Renal cortex interstitium (tissue), 11 donors: ENCODE results near the gene SPEG. TPM values are rescaled to one million over a fixed set of nuclear protein-coding genes. Genes with fewer than 3 reads are reported as not detected.
A peak's percentile ranks its signal among the peaks of the same experiment; 100 is the strongest.

Source experiments
- DNase-seq, 11 donors: peaks; one replicate each; pipeline ENCODE4 v3.0.0-alpha.2; 2013; ENCODE audit warnings: low read depth in 9 of 11, low spot score in 4 of 11; ENCODE audit errors: extremely low read depth in 1 of 11
- polyA plus RNA-seq, 3 donors: library from polyadenylated mRNA; unstranded; fragments of 120-200 nt; gene quantifications; one replicate each; pipeline ENCODE4 v1.2.1, GENCODE V29; 2013; ENCODE audit not compliant: insufficient read length in 3 of 3

SPEG gene
- polyA plus RNA-seq, 3 donors = 9.2 to 16.8 (median 12.7) TPM

DNA sequence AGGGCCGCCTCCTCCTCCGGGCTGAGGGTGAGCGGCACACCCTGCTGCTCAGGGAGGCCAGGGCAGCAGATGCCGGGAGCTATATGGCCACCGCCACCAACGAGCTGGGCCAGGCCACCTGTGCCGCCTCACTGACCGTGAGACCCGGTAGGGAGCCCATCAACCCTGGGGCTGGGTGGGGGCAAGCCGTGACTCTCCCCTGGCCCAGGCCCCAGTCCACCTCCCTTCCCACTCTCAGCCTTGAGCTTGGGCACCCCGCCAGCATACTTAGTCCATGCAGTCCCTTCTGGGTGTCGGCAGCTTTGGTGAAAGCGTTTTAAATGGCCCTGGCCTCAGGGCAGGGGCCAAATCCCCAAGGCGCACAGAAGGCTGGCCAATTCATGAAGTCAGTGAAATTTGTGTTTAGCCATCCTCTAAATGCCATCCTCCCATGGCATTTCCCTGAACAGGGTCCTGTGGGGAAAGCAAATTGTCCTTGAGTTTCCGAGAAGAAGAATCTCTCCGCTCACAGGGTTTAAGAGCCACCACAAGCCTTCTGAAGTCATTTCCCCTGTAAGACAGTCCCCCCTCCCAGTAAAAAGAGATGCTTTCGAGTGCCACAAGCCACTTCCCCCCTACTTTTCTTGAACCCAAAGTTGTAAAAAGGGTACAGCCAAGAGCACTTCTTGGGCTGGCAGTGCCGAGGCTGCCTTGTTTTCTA is 17.2 kb downstream of the SPEG start:
- no peak for DNase-seq

DNA sequence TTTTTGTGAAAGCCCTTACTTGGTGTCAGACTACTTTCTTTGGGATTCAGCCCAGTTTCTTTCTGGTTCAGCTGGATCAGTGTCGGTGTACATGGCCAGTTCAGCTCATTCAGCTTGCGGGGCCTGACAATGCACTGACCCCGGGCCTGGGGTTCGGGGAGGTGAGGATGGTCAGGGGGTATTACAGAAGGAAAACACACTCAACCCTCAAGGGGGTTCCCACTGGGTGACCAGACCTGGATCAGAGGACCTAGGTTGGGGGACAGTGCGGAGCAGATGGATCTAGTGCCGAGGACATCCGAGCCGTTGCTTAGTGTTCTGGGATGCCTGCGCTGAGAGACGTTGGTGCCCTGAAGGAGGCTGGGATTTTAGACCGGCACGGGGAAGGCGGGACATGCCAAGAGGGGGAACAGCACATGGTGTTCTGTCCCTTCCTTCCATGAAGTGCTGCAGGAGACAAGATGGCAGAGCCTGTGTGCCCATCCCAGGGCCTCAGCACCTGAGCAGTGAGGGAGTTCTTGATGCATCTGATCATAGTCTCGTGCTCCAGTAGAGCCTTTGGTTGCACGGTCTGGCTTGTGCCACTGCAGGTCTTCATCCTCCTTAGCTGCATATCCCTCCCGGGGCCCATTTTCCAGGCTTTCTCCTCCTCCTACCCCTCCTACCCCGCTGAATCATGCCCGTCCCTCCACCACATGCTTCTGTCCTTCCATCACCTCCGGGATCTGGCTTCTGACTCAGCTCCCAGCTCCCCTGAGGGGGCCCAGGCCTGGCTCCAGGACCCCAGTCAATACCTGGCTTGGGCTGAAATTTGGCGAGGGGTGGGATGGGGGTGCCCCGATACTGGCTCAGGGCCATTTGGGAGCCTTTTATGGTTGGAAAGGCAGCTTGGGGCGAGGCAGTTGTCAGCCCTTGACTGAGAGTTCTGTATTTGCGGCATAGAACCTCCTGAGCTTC is 18.0 kb downstream of the SPEG start:
- DNase-seq = no peak

DNA sequence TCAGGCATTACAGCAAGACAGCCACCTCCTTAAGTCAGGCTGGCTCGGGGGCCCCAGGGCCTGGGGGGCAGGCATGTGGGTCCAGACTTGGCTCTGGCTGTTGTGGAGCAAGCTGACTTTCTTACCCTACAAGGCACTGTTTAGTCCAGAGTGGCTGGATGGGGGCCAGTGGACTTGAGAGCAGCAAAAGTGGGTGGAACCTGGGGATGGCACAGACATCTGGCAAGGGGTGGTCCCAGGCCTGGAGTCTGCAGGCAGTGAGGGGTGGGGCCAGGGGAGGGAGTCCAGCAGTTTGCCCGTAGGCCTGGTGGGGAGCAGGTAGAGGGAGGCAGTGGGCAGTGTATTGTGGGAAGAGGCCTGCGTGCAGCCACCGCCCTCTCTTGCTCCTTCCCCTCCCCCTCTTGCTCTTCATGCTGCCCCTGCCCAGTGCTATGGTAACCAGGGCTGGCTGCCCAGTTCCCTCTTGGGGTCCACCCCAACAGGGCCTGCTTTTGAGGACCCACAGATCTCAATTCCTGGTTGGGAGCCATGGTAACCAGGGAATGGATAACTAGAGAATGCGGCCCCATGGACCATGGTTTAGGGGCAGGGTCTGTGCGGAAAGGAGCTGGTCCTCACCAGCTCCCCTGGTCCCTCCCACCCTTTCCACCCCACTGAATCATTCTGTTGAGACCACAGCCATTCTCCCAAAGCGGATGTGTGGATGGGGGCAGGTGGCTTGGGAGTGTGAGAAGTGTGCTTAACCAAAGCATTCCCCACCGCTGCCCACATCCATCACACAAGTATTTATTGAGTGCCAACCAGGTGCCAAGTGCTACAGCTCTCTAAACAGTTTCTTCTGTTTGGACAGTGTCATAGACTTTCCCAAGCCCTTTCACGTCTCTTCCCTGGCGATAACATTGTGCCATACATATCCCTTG is 19.3 kb downstream of the SPEG start:
- no peak for DNase-seq

DNA sequence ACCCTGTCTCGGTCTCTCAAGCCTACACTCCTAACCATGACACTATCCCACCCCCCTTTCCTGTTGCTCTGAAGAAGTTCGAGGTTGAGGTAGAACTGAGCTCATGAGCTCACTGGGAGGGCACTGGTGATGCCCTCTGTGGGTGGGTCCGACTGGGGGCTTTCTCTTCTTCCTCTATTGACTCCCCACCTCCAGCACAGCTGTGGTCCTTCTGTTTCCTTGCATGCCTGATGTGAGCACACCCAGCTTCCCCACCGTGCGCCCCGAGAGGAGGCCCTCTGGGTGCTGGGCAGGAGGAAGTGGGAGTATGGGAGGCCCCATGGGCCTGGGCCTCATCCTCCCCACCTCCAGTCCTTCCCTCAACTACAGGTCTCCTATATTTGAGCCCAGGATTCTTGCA is 20.9 kb downstream of the SPEG start:
- DNase-seq = no peak

DNA sequence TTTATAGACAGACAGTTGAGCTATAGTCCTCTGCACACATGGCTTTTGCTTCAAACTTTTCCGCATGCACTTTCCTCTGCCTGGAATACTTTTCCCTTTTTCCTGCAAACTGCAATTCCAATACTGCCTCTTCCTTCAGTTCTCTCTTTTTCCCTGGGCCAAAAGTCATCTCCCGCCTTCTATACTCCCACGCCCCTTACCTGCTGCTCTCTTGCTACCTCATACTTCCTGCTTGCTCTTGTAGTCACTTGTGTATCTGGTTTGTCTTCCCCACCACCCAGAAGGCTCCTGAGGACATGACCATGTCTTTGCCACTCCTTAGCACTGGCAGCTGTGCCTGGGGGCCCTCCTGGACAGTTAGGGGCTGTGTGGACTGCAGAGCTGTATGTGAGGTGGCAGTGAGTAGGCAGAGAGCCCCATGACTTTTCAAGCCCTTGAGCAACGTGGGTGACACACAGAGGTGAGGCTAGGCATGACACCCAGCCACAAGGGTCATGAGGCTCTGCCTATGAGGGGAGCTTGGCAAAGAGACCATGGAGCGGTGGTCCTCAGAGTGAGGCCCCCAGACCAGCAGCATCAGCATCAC is 23.2 kb downstream of the SPEG start:
- no peak for DNase-seq

DNA sequence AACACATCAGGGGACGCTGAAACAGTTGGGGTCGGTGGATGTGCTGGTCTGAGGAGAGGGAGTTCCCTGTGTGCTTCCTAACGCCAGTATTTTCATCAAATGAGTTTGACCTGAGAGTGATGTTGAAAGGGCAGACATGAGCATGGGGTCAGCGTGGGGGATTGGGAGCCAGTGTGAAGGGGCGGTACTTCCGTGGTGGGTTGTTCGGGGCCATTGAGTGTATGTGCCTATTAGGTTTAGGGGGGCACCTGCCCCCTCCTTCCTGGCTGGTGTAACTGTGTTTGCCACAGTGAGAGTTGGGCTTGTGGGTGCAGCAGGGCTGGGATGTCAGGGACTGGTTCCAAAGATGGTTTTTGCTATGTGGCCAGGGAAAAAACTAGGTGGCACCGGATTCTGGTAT is 24.4 kb downstream of the SPEG start:
- DNase-seq = no peak

DNA sequence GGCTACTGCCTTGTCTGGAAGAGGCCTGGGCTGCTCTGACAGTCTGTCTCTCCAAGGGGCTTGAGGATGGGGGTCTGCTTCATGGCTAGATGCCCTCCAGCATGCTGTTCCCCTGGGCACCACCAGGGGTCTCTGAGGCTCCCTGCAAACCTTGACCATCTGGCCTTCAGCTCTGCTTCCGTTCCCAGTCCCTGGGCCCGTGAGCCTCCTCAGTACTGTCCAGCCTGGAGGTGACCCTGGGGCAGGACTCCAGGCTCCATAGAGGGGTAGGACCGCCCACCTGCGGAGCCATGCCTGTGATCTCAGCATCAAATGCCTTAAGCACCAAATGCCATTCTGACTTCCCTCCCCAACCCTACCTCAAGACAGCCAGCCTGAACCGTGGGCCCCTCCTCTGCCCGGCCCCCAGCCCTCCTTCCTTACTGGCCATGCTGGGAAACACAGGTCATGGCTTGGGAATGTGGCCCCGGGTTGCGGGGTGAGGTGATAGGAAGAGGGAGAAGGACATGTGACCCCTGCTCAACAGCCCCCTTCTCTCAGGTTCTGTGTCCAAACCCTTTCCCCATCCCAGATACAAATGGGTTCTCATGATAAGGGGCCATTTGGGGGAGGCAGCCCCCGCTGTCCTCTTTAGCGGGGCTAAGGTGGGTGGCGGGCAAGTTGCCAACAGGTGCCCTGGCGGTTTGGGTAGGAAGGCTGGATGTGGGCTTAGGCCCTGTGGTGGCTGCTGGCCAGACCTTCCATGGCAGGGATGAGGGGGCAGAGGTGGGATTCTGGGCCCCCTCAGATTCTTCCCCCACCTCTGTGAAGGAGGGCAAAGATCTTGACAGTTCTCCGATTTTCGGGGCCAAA is 25.0 kb downstream of the SPEG start:
- no peak for DNase-seq

DNA sequence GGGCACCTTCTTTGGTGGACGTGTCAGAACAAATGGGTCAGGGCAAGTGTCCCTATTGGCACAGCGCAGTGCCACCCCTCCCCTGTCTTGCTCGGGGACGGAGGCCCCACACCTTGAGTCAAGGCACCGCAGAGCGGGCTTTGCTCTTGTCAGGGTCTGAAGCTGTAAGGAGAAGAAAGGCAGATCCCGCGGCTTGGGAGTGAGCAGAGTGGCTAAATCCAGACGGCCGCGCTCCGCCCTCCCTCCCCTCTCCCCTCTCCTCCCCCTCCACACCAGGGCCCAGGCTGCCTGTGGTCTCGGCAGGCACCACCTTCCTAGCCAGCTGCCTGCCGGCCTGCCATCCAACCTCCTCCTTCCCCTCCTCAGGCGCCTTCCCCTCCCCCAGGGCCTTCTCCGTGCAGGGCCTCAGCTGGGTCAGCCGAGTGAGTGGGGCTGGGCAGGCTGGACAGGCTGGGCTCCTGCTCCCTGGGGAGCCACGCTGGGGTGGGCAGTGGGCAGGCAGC is 25.8 kb downstream of the SPEG start:
- peak in 6 of 11 donors; percentile 40 to 65 (median 60) for DNase-seq

DNA sequence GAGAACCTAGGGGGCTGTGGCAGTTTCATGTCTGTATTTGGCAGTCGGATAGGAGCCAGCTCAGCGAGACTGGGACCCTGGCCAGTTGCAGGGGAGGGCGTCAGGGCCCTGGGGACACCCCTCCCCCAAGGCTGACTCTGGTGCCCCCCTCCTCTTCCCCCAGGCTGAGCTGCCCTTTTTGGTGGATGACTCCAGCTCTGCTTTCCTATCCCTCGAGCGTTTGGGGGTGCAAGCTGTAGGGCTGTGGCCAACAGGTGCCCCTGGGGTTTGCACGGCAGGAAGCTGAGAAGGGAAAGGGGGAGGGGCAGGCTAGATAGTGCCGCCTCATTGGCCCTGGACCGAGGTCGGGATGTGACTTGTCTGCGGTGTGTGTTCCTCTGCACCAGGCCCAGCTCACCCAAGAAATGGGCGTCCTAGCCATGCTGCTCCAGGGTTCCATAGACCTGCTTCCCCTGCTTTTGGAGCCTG is 26.4 kb downstream of the SPEG start:
- no peak for DNase-seq

DNA sequence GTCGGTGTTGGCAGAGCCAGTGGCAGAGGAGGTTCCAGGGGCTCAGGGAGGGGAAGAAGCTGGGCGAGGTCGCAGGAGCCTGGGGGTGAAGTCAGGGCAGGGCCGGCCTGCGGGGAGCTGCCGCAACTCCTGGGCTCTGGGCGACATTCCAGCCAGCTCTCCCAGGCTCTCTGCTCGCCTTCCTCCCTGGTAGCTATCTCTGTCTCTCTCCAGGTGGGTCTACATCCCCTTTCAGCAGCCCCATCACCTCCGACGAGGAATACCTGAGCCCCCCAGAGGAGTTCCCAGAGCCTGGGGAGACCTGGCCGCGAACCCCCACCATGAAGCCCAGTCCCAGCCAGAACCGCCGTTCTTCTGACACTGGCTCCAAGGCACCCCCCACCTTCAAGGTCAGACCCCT is 27.0 kb downstream of the SPEG start:
- no peak for DNase-seq

DNA sequence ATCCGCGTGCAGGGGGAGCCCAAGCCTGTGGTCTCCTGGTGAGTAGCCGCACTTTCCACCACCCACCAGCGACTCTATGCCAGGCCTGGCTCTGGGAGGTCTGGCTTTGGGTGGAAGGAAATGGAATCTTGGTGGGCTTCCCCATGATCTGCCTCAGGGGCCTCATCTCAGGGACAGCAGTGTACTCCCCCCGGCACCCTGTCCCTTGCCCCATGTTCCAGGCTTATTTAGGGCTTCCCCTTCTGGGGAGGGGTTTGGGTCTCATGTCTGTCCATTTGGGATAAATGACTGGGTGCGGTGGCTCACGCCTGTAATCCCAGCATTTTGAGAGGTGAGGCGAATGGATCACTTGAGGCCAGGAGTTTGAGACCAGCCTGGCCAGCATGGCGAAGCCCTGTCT is 27.7 kb downstream of the SPEG start:
- DNase-seq = no peak

DNA sequence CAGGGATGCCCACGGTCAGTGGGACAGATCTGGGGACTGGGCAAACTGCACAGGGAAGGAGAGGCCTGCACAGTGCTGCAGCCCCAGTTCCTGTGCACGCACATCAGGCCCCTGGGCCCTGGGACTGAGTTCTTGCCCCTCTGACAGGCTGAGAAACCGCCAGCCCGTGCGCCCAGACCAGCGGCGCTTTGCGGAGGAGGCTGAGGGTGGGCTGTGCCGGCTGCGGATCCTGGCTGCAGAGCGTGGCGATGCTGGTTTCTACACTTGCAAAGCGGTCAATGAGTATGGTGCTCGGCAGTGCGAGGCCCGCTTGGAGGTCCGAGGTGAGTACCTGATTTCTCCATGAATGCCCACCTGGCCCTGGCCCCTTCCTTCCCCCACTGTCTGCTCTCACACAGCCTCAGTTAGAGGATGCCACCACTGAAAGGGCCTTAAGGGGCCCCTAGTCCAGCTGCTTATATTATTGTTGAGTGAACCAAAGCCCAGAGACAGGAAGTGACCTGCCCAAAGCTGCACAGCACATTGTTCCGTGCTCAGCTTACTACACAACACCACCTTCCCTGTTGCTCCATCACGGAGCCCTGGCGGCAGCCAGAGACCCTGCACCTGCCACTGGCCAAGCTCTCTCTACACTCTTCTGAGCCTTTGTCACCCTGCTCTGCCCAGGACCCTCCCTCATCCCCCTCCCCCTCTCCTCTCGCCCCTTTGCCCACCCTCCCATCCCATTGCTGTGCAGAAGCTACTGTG is 29.8 kb downstream of the SPEG start:
- no peak for DNase-seq

DNA sequence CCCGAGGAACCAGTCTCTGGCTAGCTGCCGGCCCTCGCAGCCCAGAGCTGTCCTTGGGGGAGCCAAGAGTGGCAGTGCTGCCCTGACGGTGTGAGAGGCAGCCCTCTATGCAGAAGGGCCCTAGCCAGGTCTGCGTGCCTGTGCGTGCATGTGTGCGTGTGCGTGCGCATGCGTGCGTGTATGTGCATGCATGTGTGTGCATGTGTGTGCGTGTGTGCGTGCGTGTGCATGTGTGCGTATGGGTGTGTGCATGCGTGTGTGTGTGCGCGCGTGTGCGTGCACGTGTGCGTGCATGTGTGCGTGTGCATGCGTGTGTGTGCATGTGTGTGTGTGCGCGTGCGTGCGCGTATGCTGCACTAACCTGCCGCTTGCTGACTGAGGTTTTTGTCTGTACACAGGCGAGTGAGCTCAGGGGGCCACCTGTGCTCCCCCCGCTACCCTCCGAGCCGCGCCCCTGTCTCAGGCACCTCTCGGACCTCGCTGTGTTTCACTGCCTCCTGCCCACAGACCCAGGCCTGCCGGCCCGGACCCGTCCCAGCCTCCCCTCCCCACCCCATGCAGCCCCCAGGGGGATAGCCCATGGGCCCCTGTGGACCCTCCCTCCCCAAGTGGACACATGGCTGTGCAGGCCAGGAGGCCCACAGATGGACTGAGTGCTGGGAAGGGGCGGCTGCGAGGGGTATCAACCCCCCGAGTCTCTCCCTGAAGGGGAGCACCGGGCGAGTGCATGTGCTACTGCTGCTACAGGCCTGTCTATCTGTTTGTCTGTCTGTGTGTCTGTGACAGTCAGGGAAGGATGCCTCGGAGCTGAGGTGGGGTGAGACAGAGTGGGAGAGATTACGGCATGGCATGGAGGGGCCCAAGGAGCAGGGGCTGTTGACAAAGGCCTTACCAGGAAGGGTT is 31.3 kb downstream of the SPEG start:
- no peak for DNase-seq

DNA sequence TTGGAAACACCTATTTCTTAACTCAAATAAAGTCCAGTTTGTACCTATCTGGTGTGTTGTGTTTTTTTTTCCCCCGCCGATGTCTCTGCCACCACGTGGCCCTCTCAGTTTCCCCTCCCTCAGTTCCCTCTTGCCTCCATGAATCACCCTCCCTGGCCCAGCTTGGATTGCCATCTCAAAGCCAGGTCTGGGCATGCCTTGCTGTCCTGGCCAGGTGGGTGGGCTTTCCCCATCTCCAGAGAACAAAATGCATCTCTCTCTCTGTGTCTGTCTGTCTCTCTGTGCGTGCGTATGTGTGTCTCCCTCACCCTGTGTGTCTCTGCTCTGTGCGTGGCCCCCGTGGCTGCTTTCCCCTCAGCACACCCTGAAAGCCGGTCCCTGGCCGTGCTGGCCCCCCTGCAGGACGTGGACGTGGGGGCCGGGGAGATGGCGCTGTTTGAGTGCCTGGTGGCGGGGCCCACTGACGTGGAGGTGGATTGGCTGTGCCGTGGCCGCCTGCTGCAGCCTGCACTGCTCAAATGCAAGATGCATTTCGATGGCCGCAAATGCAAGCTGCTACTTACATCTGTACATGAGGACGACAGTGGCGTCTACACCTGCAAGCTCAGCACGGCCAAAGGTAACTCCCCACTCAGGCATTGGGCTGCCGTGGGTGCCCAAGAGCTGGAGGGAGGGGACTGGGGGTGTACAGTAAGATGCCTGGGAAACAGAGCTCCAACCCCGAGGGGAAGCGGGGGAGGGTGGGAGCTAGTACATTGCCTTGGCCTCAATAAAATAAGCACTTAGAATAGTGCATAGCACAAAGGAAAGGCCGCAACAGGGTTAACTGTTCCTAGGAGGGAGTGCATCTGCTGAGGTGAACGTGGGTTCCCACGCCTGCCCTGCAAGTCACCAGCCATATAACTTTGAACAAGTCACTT is 32.4 kb downstream of the SPEG start:
- no peak for DNase-seq

DNA sequence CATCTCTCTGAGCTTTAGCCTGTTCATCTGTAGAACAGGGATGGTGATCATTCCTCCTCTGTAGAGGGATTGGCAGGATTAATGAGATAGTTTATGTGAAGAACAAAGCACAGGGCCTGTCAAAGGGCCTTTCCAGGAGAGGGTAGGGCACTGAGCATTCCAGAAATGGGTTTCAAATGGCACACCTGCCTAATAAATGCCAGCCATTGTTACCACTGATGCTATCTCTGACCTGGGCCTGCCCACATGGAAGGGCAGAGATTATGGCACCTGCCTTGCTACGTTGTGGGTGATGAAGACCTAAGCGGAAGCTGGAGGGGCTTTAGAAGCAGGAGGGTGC is 33.1 kb downstream of the SPEG start:
- DNase-seq = no peak
